Eye (tissue), 1 donor: Measurements from ENCODE around the gene MYL12A.
"Not testable (repeated sequence)": the region's sequence is repeated elsewhere in the genome, so short reads cannot be mapped to it uniquely, and the experiment has no call there.

Source experiments
- DNase-seq: peaks from one replicate; pipeline ENCODE4 v3.0.0-alpha.2; 2015

MYL12A gene

GRCh38 chr18:3256693-3257626 is 9.4 kb downstream of the MYL12A start:
- DNase-seq, result no peak

- DNase-seq, result no peak
Measured at GRCh38 chr18:3257627-3258120, 10.1 kb downstream of the MYL12A start.

- no peak for DNase-seq
Measured at GRCh38 chr18:3260995-3261372, 13.4 kb downstream of the MYL12A start.

- DNase-seq, result peak; percentile 94
Measured at GRCh38 chr18:3261373-3262233, 14.0 kb downstream of the MYL12A start, which contains the start of gene MYL12B. Gene MYL12B, plus strand, starts transcription at chr18:3262133. Its CDS starts 10,766 bp downstream, at chr18:3272899.

GRCh38 chr18:3262234-3263131 is 14.9 kb downstream of the MYL12A start:
- no peak for DNase-seq

GRCh38 chr18:3263132-3263700 is 15.6 kb downstream of the MYL12A start:
- no peak for DNase-seq

GRCh38 chr18:3264362-3264761 is 16.8 kb downstream of the MYL12A start:
- DNase-seq, result no peak

GRCh38 chr18:3265564-3266033 is 18.0 kb downstream of the MYL12A start:
- no peak for DNase-seq

- DNase-seq, result no peak
Measured at GRCh38 chr18:3266062-3266608, 18.5 kb downstream of the MYL12A start.

- DNase-seq, result no peak
Measured at GRCh38 chr18:3268306-3268705, 20.7 kb downstream of the MYL12A start.

- DNase-seq, result no peak
Measured at GRCh38 chr18:3269241-3269913, 21.8 kb downstream of the MYL12A start.

GRCh38 chr18:3269914-3270299 is 22.3 kb downstream of the MYL12A start:
- DNase-seq, result no peak

- no peak for DNase-seq
Measured at GRCh38 chr18:3273042-3273441, 25.4 kb downstream of the MYL12A start.

GRCh38 chr18:3277643-3278213 is 30.1 kb downstream of the MYL12A start:
- not testable (repeated sequence) for DNase-seq

GRCh38 chr18:3279201-3280185 is 31.9 kb downstream of the MYL12A start:
- no peak for DNase-seq

- peak; percentile 96 for DNase-seq
Measured at GRCh38 chr18:3281456-3282400, 34.1 kb downstream of the MYL12A start.

- DNase-seq, result no peak
Measured at GRCh38 chr18:3283253-3283863, 35.8 kb downstream of the MYL12A start.

- DNase-seq, result peak; percentile 24
Measured at GRCh38 chr18:3283908-3284307, 36.3 kb downstream of the MYL12A start.
